ENCODE results near the gene PROP1.
"Not testable (repeated sequence)": the region's sequence is repeated elsewhere in the genome, so short reads cannot be mapped to it uniquely, and the experiment has no call there.

PROP1 gene

GRCh38 chr5:177958696-177959095 is 37.3 kb downstream of the PROP1 start:
- no peaks in the 10 kb centered on the region for H3K27me3 ChIP-seq (ENCODE audit: insufficient read depth, poor library complexity, severe bottlenecking)
- TF ChIP-seq POLR2AphosphoS5 (IDR thresholded peaks at IDR 0.05; ENCODE audit: low read depth) (no peak), GABPA (IDR thresholded peaks at IDR 0.05; ENCODE audit: low read depth) (no peak), SPI1 (IDR thresholded peaks at IDR 0.05; ENCODE audit: borderline replicate concordance, low read depth) (no peak), REST (IDR thresholded peaks at IDR 0.05; ENCODE audit: insufficient replicate concordance, low read depth) (no peak), CTCF (IDR thresholded peaks at IDR 0.05; ENCODE audit: insufficient read depth, low read length) (no peak)
- no peak overlapping the region for H3K4me3 ChIP-seq (replicated peaks; ENCODE audit: insufficient read depth, low read length)
- DNase-seq (ENCODE audit: low read depth in 1 of 2, low spot score in 1 of 2): no peak
- no peak overlapping the region for H3K27ac ChIP-seq (replicated peaks)

GRCh38 chr5:177957241-177957640 is 38.8 kb downstream of the PROP1 start:
- DNase-seq (ENCODE audit: low read depth in 1 of 2, low spot score in 1 of 2): no peak
- Histone ChIP-seq H3K4me3 (replicated peaks; ENCODE audit: insufficient read depth, low read length) (no peak overlapping the region), H3K27me3 (ENCODE audit: insufficient read depth, poor library complexity, severe bottlenecking) (no peaks in the 10 kb centered on the region), H3K27ac (replicated peaks) (no peak overlapping the region)
- TF ChIP-seq POLR2AphosphoS5 (IDR thresholded peaks at IDR 0.05; ENCODE audit: low read depth) (no peak), REST (IDR thresholded peaks at IDR 0.05; ENCODE audit: insufficient replicate concordance, low read depth) (no peak), GABPA (IDR thresholded peaks at IDR 0.05; ENCODE audit: low read depth) (no peak), SPI1 (IDR thresholded peaks at IDR 0.05; ENCODE audit: borderline replicate concordance, low read depth) (no peak), CTCF (IDR thresholded peaks at IDR 0.05; ENCODE audit: insufficient read depth, low read length) (no peak)

GRCh38 chr5:177953101-177953500 is 42.9 kb downstream of the PROP1 start:
- not testable (repeated sequence) for H3K27me3 ChIP-seq (ENCODE audit: insufficient read depth, poor library complexity, severe bottlenecking); H3K4me3 ChIP-seq (replicated peaks; ENCODE audit: insufficient read depth, low read length); H3K27ac ChIP-seq (replicated peaks); DNase-seq (ENCODE audit: low read depth in 1 of 2, low spot score in 1 of 2)

- not testable (repeated sequence) for H3K27ac ChIP-seq (replicated peaks); H3K4me3 ChIP-seq (replicated peaks; ENCODE audit: insufficient read depth, low read length); DNase-seq (ENCODE audit: low read depth in 1 of 2, low spot score in 1 of 2); H3K27me3 ChIP-seq (ENCODE audit: insufficient read depth, poor library complexity, severe bottlenecking)
Observed at GRCh38 chr5:177949656-177950055, 46.4 kb downstream of the PROP1 start.

- not testable (repeated sequence) for H3K27me3 ChIP-seq (ENCODE audit: insufficient read depth, poor library complexity, severe bottlenecking); H3K27ac ChIP-seq (replicated peaks); H3K4me3 ChIP-seq (replicated peaks; ENCODE audit: insufficient read depth, low read length); DNase-seq (ENCODE audit: low read depth in 1 of 2, low spot score in 1 of 2)
Observed at GRCh38 chr5:177949065-177949464, 47.0 kb downstream of the PROP1 start.

- H3K27ac ChIP-seq (replicated peaks); DNase-seq (ENCODE audit: low read depth in 1 of 2, low spot score in 1 of 2); H3K4me3 ChIP-seq (replicated peaks; ENCODE audit: insufficient read depth, low read length); H3K27me3 ChIP-seq (ENCODE audit: insufficient read depth, poor library complexity, severe bottlenecking): not testable (repeated sequence)
Observed at GRCh38 chr5:177947912-177948311, 48.1 kb downstream of the PROP1 start.

GRCh38 chr5:177945601-177946283 is 50.3 kb downstream of the PROP1 start:
- not testable (repeated sequence) for H3K27ac ChIP-seq (replicated peaks); DNase-seq (ENCODE audit: low read depth in 1 of 2, low spot score in 1 of 2); H3K4me3 ChIP-seq (replicated peaks; ENCODE audit: insufficient read depth, low read length); H3K27me3 ChIP-seq (ENCODE audit: insufficient read depth, poor library complexity, severe bottlenecking)

GRCh38 chr5:177945145-177945544 is 50.9 kb downstream of the PROP1 start:
- H3K4me3 ChIP-seq (replicated peaks; ENCODE audit: insufficient read depth, low read length); H3K27me3 ChIP-seq (ENCODE audit: insufficient read depth, poor library complexity, severe bottlenecking); DNase-seq (ENCODE audit: low read depth in 1 of 2, low spot score in 1 of 2); H3K27ac ChIP-seq (replicated peaks): not testable (repeated sequence)
